ENCODE measurements around the gene PLK2.

GRCh38 chr5:58459146-58460001, 512 bp downstream of the PLK2 start:
- no peak for TF ChIP-seq CTCF (IDR thresholded peaks at IDR 0.05; ENCODE audit: poor library complexity)
- no peak for TF ChIP-seq EZH2 (IDR thresholded peaks at IDR 0.05; ENCODE audit: borderline replicate concordance)
- no peak for TF ChIP-seq EZH2phosphoT487 (IDR thresholded peaks at IDR 0.05; ENCODE audit: low read depth, severe bottlenecking, unreplicated experiment)

Data from hepatocyte (in vitro differentiated cells).